HG03045 (cell line): ENCODE measurements around the gene ZNF35.
A peak's percentile ranks its signal among the peaks of the same experiment; 100 is the strongest.
"Not testable (repeated sequence)": the region's sequence is repeated elsewhere in the genome, so short reads cannot be mapped to it uniquely, and the experiment has no call there.

Experiments
- ATAC-seq: cut with Tn5 transposase; IDR thresholded peaks from one replicate; pipeline ENCODE4 v1.9.1; 2021; ENCODE audit warnings: mild to moderate bottlenecking, moderate library complexity; ENCODE audit not compliant: unreplicated experiment

Gene ZNF35

DNA sequence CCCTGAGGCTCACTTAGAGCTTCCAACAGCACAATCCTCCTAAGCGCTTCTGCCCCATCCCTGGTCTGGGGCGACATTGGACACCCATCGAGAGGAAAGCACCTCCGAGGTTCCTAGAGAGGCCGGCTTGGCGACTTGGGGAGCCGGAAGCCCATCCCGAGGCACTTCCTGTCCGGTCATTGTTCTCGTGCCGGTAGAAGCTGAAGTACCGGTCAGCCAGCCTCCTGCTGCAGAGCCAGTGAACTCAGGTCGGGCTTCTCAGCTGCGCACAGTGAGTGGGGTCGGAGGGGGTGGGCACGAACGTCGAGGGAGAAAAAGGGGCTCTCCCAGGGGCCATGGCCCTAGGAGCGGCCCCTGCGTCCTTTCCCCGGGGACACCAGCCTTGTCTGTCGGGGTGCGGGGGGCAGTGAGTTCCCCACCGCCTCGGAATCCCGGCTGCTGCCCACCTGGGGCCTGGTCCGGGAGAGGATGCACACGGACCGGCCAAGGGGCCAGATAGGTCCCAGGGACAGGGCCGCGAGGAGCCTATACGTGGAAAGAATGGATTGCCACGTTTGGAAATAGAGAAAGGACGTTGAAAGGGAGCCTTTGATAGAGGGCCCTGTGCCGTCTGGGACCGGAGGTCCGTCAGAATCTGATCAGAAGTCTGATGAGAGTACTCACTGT lies at the start of gene ZNF35:
Gene ZNF35 (plus strand): TSS at position 169 of the 666 bp plus-strand sequence. CDS start 2,336 bp downstream, outside the sequence.
- peak; percentile 97 for ATAC-seq

DNA sequence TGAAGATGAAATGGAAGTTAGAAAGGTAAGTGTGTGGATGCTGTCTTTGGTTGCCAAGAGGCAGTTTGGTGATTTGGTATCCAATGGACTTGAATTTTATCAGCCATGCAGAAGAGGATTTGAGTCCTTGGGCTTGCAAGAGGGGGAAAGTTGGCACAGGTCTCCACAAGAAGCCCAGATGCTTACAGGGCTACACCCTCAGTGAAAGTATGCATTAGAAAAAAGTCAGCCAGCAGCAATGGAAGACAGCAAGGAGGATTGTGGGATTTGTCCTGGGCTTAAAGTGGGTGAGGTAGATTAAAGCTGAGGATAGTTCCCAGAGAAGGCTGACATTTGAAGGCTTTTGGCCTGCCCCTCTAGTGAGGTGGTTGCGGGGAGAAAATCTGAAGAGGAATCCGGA lies 46.8 kb upstream of the ZNF35 start:
- ATAC-seq: no peak

DNA sequence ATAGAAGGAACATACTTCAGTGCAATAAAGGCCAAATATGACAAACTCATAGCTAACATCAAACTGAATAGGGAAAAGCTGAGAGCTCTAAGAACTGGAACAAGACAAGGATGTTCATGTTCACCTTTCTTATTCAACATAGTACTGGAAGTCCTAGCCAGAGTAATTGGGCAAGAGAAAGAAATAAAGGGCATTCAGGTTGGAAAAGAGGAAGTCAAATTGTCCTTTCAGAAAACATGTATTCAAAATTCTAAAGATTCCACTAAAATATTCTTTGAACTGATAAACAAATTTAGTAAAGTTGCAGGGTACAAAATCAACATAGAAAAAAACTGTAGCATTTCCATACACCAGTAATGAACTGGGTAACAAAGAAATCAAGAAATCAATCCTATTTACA lies 35.9 kb upstream of the ZNF35 start:
- ATAC-seq: no peak

GRCh38 chr3:44624749-44625480 lies 23.6 kb upstream of the ZNF35 start, which contains the start of gene ZNF197:
Gene ZNF197 (plus strand): TSS chr3:44625036. CDS start chr3:44629155, 4,119 bp downstream.
- peak; percentile 89 for ATAC-seq

- no peak for ATAC-seq
Measured at GRCh38 chr3:44628716-44629115, 19.8 kb upstream of the ZNF35 start.

DNA sequence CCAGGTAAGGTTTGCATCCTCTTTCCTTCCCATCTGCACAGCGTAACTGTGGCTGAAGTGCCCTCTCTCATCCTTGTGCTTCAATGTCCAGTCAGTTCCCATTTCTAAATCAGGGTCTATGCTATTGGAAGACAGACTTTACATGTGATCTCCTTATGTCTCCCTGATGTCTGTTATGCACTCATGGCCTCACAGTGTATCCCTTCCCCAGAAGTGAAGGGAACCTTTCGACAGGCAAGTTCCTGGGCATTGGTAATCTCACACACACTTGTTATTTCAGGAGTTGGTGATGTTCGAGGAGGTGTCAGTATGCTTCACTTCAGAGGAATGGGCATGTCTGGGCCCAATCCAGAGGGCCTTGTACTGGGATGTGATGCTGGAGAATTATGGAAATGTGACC lies 16.3 kb upstream of the ZNF35 start:
- no peak for ATAC-seq

GRCh38 chr3:44642337-44642736 lies 6.2 kb upstream of the ZNF35 start:
- ATAC-seq: no peak

GRCh38 chr3:44643024-44643423 lies 5.5 kb upstream of the ZNF35 start:
- no peak for ATAC-seq

GRCh38 chr3:44647771-44648170 lies 761 bp upstream of the ZNF35 start:
- ATAC-seq: no peak

DNA sequence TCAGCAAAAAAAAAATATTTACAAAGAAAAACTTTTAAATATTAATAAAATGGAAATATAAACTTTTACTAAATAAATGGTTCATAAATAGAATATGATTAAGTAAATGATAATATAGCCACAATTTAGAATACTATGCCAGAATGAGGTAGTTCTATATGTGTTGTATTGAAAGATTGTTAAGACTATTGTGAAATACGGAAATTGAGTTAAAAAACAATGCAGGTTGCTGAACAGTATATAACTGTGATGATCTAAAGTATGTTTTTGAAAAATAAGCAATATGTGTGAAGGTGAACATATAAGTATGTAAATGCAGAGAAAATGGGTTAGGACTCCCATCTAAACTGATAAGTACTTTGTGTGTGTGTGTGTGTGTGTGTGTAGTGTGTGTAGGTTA lies 1.2 kb downstream of the ZNF35 start:
- ATAC-seq: no peak

DNA sequence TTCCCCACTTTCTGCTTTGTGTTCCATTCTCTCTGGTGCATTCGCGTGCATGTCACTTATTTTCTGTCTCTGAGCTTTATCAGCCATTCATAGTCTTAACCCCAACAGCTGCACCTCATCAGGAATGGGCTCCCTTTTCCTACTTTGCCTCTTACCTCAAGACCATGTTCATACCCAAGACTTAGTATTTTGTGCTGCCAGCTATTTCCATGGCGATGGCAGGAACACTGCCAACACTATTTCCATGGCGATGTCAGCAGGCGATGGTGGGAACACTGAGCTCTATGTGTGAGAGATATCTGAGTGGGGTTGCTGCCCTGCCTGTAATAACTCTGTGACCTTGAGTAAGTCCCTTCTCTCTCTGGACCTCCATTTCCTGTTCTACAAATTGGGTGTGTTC lies 5.5 kb downstream of the ZNF35 start:
- no peak for ATAC-seq

GRCh38 chr3:44659015-44659414 lies 10.5 kb downstream of the ZNF35 start:
- ATAC-seq: no peak

GRCh38 chr3:44659434-44659833 lies 10.9 kb downstream of the ZNF35 start:
- no peak for ATAC-seq

DNA sequence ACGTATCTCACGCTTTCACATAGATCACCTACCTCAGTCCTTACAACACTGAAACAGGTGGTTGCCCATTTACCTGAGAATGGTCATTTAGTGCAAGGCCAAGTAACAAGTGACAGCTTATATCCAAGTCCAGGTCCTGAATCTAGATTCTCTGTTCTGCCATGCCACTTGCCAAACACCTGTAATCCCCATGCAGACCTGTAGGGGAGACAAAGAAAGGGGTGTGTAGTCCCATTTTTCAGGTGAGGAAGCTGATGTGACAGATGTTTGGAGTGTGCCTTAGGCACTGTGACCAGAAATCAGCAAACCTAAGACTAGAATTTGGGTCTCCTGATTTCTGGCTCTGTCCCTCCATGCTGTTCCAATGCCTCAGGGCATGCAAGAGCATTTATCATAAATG lies 12.7 kb downstream of the ZNF35 start:
- ATAC-seq: no peak

DNA sequence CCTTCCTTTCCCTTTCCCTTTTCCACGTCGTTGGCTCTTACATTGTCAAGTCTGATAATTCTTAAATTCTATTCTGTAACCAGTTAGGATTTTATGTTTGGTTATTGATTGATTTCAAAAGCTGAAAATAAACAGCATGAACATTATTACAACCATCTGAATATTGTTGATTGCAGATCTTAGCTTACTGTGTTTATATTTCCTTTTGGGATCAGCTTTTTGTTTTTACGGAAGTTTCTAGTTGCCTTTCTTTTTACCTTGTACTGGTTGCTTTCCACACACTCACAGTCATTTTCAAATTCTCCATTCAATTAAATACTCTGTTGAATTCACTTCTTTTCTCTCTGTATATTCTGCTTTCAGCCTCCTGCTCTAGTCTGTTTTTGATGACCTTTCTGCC lies 16.6 kb downstream of the ZNF35 start:
- no peak for ATAC-seq

DNA sequence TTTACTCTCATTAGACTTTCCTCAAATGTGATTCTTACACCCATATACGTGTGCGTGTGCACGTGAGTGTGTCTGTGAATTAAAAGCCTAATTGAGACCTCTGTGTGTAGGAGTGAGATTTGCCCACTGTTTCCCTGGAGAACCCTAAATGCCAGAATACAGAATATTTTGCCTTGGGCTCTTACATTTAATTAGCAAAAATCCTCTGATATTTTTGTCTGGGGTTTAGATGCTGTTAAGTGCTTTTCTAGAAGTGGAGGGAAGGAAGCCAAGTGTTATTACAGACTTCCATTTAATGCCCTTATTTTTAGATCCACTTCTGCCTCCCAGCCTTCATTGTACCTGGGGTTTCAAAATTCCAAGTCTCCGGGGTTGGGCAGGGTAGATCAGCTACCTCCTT lies 17.8 kb downstream of the ZNF35 start:
- ATAC-seq: no peak

DNA sequence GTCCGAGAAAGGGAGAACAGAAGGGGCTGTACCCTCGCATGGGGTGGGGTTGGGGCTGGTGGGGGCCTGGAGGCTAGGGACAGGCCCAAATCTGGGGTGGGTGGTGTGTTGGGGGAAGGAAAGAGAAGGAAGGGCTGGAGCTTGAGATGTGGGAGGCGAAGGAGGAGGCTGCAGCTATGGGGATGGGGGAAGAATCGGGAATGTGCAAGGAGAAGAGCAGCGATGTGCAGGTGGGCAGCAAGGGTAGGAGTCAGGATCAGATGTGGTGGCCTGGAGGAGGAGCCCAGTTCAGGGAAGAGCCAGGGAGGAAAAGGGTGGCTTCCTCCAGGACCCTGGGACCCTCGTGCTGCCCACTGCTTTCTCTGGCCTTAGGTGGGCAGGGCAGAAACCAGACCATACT lies 21.2 kb downstream of the ZNF35 start:
- no peak for ATAC-seq

GRCh38 chr3:44673466-44673865 lies 24.9 kb downstream of the ZNF35 start:
- ATAC-seq: not testable (repeated sequence)

- no peak for ATAC-seq
Measured at GRCh38 chr3:44674211-44674610, 25.7 kb downstream of the ZNF35 start.

- ATAC-seq: no peak
Measured at GRCh38 chr3:44678480-44679116, 30.1 kb downstream of the ZNF35 start.

GRCh38 chr3:44680921-44681455 lies 32.5 kb downstream of the ZNF35 start:
- ATAC-seq: no peak
